ENCODE results near the gene GJC2. TPM values are rescaled to one million over a fixed set of nuclear protein-coding genes. Genes with fewer than 3 reads are reported as not detected.
A peak's percentile ranks its signal among the peaks of the same experiment; 100 is the strongest.

Gene GJC2
- total RNA-seq, 1 donor from 2014 or later: 2.1 TPM

DNA sequence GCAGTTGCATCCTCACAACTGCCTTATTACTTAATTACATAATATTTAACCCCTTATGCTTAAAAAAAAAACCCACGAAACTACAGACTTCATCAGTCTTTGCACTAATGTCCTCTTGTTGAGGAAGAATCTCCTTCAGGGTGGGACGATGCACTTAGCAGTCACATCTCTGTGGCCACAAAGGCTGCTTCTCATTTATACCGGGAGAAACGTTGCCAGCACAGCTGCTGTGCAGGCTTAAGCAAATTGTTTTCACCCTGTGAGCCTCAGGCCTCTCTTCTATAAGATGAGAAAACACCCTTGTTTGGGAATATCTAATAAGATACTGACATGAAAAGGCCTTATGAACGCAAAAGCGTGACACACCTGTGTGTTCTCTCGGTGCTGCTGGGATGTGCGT lies 55.2 kb downstream of the GJC2 start:
- H3K4me3 Mint-ChIP-seq (ENCODE audit: low read depth): no peak overlapping the region
- H3K27me3 Mint-ChIP-seq: peaks cover 19% of the 10 kb centered on the region
- H3K4me1 Mint-ChIP-seq (ENCODE audit: low read depth): peaks cover 2% of the 10 kb centered on the region
- H3K9me3 Mint-ChIP-seq (ENCODE audit: low read depth): peaks cover 3% of the 10 kb centered on the region
- peaks cover 1% of the 10 kb centered on the region for H3K36me3 Mint-ChIP-seq (ENCODE audit: insufficient read depth)
- no peak overlapping the region for H3K27ac Mint-ChIP-seq
- DNase-seq (ENCODE audit: low spot score, unreplicated experiment): no peak
- TF ChIP-seq, protein P1, sequence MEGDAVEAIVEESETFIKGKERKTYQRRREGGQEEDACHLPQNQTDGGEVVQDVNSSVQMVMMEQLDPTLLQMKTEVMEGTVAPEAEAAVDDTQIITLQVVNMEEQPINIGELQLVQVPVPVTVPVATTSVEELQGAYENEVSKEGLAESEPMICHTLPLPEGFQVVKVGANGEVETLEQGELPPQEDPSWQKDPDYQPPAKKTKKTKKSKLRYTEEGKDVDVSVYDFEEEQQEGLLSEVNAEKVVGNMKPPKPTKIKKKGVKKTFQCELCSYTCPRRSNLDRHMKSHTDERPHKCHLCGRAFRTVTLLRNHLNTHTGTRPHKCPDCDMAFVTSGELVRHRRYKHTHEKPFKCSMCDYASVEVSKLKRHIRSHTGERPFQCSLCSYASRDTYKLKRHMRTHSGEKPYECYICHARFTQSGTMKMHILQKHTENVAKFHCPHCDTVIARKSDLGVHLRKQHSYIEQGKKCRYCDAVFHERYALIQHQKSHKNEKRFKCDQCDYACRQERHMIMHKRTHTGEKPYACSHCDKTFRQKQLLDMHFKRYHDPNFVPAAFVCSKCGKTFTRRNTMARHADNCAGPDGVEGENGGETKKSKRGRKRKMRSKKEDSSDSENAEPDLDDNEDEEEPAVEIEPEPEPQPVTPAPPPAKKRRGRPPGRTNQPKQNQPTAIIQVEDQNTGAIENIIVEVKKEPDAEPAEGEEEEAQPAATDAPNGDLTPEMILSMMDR (IDR thresholded peaks at IDR 0.05; ENCODE audit: unreplicated experiment): no peak

DNA sequence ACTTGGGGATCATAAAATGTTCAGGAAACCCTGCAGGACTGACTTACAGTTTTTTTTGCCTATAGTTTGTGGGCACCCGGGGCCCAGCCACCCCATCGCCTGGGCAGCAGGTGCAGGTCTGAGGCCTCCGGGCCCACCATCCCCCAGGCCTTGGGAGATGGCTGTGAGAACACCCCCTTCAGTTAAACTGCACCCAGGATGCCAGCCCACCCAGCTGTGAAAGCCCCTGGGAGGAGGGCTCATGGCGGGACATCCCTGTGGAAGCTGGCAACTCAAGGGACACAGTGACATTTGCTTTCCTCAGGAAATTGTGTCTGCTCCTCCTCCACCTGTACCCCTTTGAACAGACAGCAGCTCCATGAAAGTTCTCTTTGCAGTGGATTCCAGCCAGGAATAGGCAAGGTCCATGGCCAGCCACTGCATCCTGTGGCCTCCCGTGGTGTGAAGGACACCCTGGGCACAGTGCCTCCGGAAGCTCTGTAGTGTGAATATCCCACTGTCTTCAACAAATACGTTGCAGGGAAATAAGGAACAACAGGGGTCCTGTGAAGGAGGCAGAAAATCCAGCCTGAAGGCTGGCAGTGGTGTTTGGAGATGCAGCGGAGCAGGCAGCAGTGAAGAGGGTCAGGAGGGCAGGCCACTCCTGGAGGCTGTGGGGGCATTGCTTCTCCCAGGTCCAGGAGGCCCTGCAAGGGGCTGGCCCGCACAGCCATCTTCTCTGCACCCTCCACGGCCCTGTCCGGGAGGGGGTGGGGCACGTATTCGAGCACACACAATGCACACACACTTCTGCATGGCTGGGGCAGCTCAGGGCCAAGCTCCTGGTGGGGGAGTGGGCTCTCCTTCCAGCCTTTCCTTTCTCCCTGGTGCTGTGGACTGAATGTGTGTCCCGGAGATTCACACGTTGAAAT lies 56.1 kb downstream of the GJC2 start:
- no peaks in the 10 kb centered on the region for H3K9me3 Mint-ChIP-seq (ENCODE audit: low read depth)
- peaks cover 21% of the 10 kb centered on the region for H3K27me3 Mint-ChIP-seq
- peaks cover 2% of the 10 kb centered on the region for H3K4me1 Mint-ChIP-seq (ENCODE audit: low read depth)
- peak overlapping the region; percentile 6 for H3K27ac Mint-ChIP-seq
- H3K4me3 Mint-ChIP-seq (ENCODE audit: low read depth): no peak overlapping the region
- DNase-seq (ENCODE audit: low spot score, unreplicated experiment): no peak
- TF ChIP-seq, protein P1 (IDR thresholded peaks at IDR 0.05; ENCODE audit: unreplicated experiment): no peak
- H3K36me3 Mint-ChIP-seq (ENCODE audit: insufficient read depth): no peaks in the 10 kb centered on the region

DNA sequence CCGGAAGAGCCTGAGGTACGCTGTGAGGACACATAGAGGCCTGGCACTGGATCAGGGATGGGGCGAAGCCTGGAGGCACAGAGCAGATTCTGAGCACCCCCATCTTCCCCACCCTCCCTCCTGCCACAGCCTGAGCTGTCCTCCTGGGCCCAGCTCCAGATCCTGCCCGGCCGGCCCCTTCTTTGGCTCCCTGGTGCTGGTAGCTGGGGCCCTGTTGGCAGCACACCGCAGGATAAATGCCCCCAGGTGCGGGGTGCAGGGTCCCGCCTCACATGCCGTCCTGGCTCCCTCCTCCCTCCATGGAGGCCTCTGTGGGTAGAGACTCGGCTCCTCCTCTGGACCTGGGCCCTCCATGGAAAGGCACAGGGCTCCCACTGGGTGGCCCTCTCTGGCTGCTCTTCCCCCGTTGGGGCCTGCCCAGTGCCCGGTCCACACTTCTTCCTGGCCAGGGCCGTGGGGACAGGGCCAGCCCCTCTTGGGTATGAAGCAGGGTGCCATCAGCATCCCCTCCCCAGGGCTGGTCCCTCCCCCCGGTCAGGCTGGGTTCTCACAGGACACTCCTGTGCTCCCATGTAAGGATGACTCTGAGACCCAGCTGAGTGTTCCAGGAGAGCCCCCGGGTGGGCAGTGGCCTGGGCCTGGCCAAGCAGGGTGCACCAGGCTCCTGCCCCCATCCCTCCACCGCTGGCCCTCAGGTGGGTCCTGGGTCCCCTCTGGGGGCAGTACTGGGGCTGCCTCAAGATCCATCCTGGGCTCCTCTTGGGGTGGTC lies 57.0 kb downstream of the GJC2 start:
- no peak for DNase-seq (ENCODE audit: low spot score, unreplicated experiment)
- no peak overlapping the region for H3K27ac Mint-ChIP-seq
- H3K9me3 Mint-ChIP-seq (ENCODE audit: low read depth): no peaks in the 10 kb centered on the region
- peaks cover 28% of the 10 kb centered on the region for H3K27me3 Mint-ChIP-seq
- H3K36me3 Mint-ChIP-seq (ENCODE audit: insufficient read depth): peaks cover 1% of the 10 kb centered on the region
- H3K4me3 Mint-ChIP-seq (ENCODE audit: low read depth): no peak overlapping the region
- peaks cover 2% of the 10 kb centered on the region for H3K4me1 Mint-ChIP-seq (ENCODE audit: low read depth)
- TF ChIP-seq, protein P1 (IDR thresholded peaks at IDR 0.05; ENCODE audit: unreplicated experiment): no peak

DNA sequence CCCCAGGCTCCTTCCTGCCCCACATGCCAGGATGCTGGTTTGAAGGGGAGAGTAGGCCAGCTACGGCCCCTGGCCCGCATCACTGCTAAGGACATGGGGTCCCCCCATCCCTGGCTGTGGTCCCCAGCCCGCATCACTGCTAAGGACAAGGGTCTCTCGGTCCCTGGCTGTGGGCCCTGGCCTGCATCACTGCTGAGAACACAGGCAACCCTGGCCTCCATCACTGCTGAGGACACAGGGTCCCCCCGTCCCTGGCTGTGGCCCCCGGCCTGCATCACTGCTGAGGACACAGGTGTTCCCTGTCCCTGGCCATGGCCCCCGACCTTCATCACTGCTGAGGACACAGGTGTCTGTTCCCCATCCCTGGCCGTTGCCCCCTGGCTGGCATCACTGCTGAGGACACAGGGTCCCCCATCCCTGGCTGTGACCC lies 57.7 kb downstream of the GJC2 start:
- Mint-ChIP-seq H3K9me3 (ENCODE audit: low read depth) (no peaks in the 10 kb centered on the region), H3K36me3 (ENCODE audit: insufficient read depth) (peaks cover 1% of the 10 kb centered on the region), H3K27me3 (peaks cover 28% of the 10 kb centered on the region), H3K4me1 (ENCODE audit: low read depth) (peaks cover 2% of the 10 kb centered on the region), H3K27ac (no peak overlapping the region), H3K4me3 (ENCODE audit: low read depth) (no peak overlapping the region)
- no peak for DNase-seq (ENCODE audit: low spot score, unreplicated experiment)
- TF ChIP-seq, protein P1 (IDR thresholded peaks at IDR 0.05; ENCODE audit: unreplicated experiment): no peak
